Suprapubic skin (tissue), 3 donors: ENCODE measurements around the gene ELMO1.

ENCODE experiments used
- CTCF ChIP-seq, 2 donors: fragments of 200-600 bp in 1 of 2; fragments of 450-650 bp in 1 of 2; sonication (generic) in 1 of 2; IDR thresholded peaks; one replicate each; pipeline ENCODE4 v1.5.1; 2016 to 2019; ENCODE audit warnings: antibody characterized with exemption in 2 of 2, mild to moderate bottlenecking in 1 of 2, moderate library complexity in 1 of 2
- EP300 ChIP-seq: sonication (generic); formaldehyde crosslinking; IDR thresholded peaks from one replicate; pipeline ENCODE4 v1.6.1; 2017; ENCODE audit warnings: antibody characterized with exemption
- POLR2A ChIP-seq, 2 donors: fragments of 450-650 bp; IDR thresholded peaks; one replicate each; pipeline ENCODE4 v1.6.1; 2017; ENCODE audit warnings: antibody characterized with exemption in 2 of 2, mild to moderate bottlenecking in 2 of 2, moderate library complexity in 2 of 2

- TF ChIP-seq CTCF (IDR thresholded peaks at IDR 0.05) (no peak), EP300 (no peak), POLR2A (IDR thresholded peaks at IDR 0.05) (no peak)
Observed at GRCh38 chr7:36911788-36912187, 536.9 kb downstream of the ELMO1 start.
